NB4 (cell line): ENCODE results near the gene SETD1B.

Experiments
- MYC ChIP-seq: IDR thresholded peaks from 2 replicates; pipeline ENCODE4 v1.6.1; 2011; ENCODE audit warnings: low read depth, low read length
- POLR2A ChIP-seq: IDR thresholded peaks from 2 replicates; pipeline ENCODE4 v1.6.1; 2011; ENCODE audit warnings: mild to moderate bottlenecking; ENCODE audit not compliant: insufficient read length; ENCODE audit errors: extremely low read depth
- TF ChIP-seq, protein P1 (sequence below): IDR thresholded peaks from one replicate; pipeline ENCODE4 v1.5.1; 2012; ENCODE audit warnings: low read depth, low read length
- TF ChIP-seq, protein P2 (sequence below): IDR thresholded peaks from 2 replicates; pipeline ENCODE4 v1.6.1; 2011; ENCODE audit warnings: low read depth, low read length

- TF ChIP-seq, protein P1, sequence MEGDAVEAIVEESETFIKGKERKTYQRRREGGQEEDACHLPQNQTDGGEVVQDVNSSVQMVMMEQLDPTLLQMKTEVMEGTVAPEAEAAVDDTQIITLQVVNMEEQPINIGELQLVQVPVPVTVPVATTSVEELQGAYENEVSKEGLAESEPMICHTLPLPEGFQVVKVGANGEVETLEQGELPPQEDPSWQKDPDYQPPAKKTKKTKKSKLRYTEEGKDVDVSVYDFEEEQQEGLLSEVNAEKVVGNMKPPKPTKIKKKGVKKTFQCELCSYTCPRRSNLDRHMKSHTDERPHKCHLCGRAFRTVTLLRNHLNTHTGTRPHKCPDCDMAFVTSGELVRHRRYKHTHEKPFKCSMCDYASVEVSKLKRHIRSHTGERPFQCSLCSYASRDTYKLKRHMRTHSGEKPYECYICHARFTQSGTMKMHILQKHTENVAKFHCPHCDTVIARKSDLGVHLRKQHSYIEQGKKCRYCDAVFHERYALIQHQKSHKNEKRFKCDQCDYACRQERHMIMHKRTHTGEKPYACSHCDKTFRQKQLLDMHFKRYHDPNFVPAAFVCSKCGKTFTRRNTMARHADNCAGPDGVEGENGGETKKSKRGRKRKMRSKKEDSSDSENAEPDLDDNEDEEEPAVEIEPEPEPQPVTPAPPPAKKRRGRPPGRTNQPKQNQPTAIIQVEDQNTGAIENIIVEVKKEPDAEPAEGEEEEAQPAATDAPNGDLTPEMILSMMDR = no peak
- TF ChIP-seq POLR2A = no peak
- TF ChIP-seq, protein P2, sequence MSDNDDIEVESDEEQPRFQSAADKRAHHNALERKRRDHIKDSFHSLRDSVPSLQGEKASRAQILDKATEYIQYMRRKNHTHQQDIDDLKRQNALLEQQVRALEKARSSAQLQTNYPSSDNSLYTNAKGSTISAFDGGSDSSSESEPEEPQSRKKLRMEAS = no peak
- no peak for TF ChIP-seq MYC
Measured at GRCh38 chr12:121781998-121782979, 21.5 kb upstream of the SETD1B start.
